NCI-H446 (cell line): ENCODE results near the gene CACNA1E.

Experiments
- DNase-seq, 2 experiments: peaks; one replicate each; lab custom pipeline; 2025; lab: John Stamatoyannopoulos, UW

The CACNA1E gene

DNA sequence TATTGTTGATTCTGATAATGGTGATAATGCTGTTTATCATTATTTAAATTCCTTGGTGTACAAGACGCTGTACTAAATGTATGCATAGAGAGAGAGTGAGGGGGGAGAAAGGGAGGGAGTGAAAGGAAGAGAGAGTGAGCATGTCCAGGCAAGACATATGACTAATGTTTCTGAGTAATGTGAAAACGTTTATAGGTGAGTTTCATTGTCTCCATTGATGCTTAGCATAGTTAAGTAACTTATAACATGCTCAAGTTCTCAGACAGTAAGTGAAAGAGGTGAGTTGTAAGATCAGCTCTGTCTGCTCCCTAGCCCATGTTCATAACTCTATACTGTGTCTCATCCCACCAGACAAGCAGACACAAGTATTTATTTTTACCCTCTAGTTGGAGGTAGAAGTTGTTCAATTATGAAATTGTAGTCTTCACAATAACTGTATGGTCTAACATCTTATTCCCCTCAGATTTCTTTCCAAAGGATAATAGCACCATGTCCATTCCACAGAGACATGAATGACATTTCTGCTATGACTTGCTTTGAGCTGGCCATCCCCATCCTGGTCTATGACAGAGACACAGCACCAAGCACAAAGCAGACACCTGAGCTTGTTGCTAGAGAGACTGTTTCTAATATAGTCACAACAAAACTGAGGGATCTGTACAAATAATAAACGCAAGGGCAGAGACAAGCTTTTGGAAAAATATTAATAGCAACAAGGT, 285.1 kb downstream of the CACNA1E start:
- no peak for DNase-seq

DNA sequence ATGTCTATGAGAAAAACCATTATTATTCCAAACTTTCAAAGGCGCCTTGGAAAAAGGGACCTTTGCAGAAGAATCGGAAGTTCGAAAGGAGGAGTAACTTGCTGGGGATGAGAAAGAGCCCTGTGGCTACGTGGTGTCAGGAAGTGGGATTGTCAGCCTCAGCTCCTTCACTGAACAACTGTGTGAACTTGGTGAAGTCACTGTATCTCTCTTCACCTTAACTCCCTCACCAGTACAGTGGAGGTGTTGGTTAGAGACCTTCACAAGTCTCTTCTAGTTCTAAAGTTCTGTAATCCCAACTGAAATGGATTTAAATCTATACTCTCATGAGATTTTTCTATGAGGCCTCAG, 285.6 kb downstream of the CACNA1E start:
- DNase-seq: no peak

- no peak for DNase-seq
Observed at GRCh38 chr1:181769846-181770245, 286.5 kb downstream of the CACNA1E start.

DNA sequence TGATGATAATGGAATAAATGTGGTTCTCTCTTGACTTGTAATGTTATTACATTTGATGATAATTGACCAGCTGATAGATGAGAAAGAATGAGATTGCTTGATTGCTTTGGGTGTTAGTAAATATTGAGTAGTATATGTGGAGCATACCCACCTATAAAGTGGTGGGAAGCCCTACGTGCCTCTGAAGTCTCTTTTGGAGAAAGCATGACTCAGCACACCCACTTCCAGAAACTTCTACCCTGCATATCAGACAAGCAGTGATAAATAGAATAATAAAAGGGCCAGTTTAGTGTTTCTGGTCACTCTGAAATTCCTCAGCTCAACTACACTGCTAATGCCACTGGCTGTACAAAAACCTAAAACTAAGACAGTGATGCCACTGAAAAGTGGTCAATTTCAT, 289.4 kb downstream of the CACNA1E start:
- DNase-seq: no peak

DNA sequence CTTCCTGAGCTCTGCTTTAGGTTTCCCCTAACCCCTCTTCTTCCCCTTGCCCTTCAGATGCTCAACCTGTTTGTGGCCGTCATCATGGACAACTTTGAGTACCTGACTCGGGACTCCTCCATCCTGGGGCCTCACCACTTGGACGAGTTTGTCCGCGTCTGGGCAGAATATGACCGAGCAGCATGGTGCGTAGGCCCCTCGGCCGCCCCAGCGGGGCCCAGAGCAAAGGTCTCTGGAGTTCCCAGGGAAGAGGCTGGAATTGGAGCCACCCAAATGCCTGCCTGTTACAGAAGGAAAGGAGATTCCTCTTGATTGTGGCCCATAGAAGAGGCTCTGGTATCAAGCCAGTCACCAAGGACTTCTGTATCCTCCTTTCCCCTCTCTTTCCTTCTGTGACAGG, 292.7 kb downstream of the CACNA1E start:
- DNase-seq: no peak

GRCh38 chr1:181777286-181777685, 294.0 kb downstream of the CACNA1E start:
- DNase-seq: no peak

GRCh38 chr1:181777812-181778211, 294.5 kb downstream of the CACNA1E start:
- no peak for DNase-seq

- DNase-seq: no peak
Observed at GRCh38 chr1:181778640-181779260, 295.4 kb downstream of the CACNA1E start.

DNA sequence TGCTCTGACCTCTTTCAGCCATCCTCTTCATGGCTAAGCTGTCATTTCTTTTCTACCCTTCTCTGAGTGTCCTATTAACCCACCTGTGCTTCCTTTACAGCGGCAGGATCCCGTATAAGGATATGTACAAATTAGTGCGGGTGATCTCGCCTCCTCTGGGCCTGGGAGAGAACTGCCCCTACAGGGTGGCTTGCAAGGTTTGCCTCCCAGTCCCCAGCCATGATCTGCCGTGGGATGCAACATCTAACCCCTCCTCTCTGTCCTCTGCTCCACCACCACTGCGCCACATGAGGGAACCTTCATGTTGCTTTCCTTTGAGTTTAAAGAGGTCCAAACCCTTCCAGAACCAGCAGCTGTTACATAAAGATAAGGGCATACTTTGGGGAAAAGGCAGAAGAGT, 296.0 kb downstream of the CACNA1E start:
- DNase-seq: no peak

DNA sequence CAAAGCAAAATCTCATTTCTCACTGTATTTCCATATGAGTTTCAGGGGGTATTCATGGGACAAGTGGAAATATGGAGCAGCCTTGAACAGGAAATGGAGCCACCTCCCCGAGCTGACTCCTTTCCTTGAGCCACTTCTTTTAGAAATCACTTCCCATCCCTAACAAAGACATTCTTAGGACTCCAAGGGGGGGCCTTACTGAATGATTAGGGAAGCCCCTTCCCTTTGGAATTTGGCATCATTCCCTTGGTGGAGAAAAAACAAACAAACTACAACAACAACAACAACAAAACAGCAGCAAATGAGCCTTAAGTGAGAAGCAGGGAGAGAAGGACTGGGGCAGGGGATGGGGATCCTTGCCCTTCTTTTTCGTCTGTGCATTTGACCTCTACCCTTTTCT, 299.9 kb downstream of the CACNA1E start:
- no peak for DNase-seq

- DNase-seq: no peak
Observed at GRCh38 chr1:181784039-181784683, 300.8 kb downstream of the CACNA1E start.

GRCh38 chr1:181789395-181789794, 306.1 kb downstream of the CACNA1E start:
- peak in 1 of 2 experiments; percentile 7 for DNase-seq

DNA sequence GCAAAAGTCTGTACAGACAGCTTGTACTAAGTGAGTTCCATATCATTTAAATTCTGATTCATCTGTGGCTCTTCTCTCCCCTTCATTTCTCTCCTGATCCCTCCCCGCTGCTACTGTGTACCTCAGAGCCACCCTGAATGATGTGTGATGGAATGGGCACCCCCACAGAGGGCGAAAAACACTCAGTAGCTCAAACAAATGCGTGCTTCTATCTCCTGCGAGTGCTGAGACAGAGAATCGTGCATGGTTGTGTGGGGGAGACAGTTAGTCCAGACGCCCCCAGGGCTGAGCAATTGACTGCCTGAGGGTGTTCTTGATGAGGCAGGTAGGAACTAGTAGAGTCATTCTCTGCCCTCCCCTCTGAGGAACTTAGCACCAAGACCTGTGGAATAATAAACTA, 308.4 kb downstream of the CACNA1E start:
- DNase-seq: no peak

DNA sequence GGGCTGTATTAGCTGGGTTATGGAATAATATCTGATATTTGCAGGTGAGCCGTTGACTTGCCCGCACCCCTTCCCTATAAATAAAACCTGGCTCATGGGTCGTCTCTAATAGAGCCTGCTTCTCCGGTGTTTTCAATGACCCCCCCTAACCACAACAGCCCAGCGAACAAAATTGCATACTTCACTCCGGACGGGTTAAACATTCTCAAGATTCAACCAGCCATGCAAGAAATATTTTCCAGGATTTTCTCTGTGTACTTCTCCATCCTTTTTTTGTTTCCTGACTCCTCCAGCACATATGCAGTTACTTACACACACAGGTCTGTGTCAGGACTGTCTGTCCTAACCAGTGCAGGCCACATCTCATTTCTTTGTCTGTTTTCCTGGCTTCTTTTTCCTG, 310.5 kb downstream of the CACNA1E start:
- no peak for DNase-seq

DNA sequence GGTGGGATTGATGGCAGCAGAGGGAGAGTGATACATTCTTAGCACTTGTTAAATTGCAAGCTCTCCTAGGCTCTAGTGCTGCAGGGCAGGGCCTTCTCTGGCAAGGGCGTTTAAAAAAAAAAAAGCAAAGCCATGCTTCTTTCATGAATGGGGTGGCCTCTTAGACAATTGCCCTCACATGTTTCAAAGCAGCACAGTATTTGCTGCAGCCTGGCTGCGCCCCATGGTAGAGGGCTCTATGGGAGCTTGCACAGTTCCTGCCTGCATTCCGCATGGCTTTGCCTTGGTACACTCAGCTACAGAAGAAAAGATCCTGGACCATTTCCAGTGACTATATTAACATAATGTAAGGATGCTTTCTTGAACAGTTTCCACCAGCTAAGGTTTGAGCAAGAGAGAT, 311.0 kb downstream of the CACNA1E start:
- DNase-seq: no peak

- DNase-seq: no peak
Observed at GRCh38 chr1:181798191-181798926, 315.0 kb downstream of the CACNA1E start.

GRCh38 chr1:181801617-181802016, 318.3 kb downstream of the CACNA1E start:
- DNase-seq: no peak

GRCh38 chr1:181802466-181802865, 319.1 kb downstream of the CACNA1E start:
- DNase-seq: no peak

DNA sequence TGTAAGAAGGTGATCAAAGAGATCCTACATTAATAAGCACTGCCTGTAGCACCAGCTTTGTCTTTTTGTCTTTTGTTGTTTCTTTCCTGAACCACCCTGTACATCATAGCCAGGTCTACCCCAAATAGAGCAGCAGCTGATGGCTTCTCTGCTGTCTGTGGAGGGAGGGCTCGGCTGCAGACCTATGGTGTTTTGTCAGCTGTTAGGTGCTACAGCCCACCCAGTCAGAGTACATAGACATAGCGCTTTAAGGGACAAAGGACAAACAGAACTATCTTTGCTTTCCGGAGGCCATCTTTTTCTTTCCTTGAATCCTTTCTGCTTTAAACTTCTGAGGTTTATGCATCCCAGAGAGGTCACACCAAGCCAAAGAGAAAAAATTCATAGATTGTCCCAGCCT, 320.1 kb downstream of the CACNA1E start:
- DNase-seq: no peak

DNA sequence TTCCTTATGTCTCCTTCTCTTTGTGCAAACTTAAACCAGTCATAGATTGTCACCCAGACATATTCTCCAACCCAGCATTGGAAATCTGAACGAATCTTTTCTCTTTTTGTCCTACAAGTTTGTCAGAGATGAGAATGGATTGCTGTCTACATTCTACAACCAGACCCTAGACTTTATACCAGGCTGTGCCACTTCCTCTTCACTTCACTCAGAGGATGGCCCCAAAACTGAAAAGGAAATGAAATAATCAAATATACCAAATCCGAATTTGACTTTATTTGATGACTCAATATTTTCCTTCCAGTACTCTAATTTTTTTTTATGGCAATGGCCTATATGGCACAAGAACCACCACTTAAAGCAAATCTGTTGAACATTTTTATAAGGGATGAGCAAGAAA, 321.7 kb downstream of the CACNA1E start:
- DNase-seq: no peak

GRCh38 chr1:181806746-181807145, 323.4 kb downstream of the CACNA1E start:
- no peak for DNase-seq

- DNase-seq: no peak
Observed at GRCh38 chr1:181807251-181807650, 323.9 kb downstream of the CACNA1E start.
